C4-2B (cell line): ENCODE data around the gene CTNNA3.

Experiments
- ZFX ChIP-seq: fragments of 450-650 bp; IDR thresholded peaks from 2 replicates; pipeline ENCODE4 v1.6.1; 2017
- TF ChIP-seq, protein P1 (sequence below): fragments of 450-650 bp; conservative IDR thresholded peaks from 2 replicates; pipeline ENCODE4 v1.5.1; 2017; ENCODE audit warnings: mild to moderate bottlenecking

DNA sequence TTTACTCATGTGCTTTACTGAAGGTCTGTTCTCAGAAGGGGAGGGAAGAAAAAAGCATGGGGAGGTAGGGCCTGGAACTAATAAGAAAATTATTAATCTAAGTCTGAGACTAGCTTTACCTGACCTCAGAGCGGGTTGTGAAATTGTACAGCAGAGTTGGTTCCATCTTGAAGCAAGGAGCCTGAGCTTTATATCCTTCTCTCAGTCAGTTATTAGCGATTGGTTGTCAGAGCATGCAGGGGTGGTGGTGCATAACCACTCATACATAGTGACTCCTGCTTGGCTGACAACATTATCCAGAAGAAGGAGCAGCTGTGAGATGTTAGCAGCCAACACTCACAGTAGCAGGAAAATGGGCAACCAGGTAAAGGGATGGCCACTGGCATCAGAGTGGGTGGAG, 1746.5 kb downstream of the CTNNA3 start:
- TF ChIP-seq, protein P1, sequence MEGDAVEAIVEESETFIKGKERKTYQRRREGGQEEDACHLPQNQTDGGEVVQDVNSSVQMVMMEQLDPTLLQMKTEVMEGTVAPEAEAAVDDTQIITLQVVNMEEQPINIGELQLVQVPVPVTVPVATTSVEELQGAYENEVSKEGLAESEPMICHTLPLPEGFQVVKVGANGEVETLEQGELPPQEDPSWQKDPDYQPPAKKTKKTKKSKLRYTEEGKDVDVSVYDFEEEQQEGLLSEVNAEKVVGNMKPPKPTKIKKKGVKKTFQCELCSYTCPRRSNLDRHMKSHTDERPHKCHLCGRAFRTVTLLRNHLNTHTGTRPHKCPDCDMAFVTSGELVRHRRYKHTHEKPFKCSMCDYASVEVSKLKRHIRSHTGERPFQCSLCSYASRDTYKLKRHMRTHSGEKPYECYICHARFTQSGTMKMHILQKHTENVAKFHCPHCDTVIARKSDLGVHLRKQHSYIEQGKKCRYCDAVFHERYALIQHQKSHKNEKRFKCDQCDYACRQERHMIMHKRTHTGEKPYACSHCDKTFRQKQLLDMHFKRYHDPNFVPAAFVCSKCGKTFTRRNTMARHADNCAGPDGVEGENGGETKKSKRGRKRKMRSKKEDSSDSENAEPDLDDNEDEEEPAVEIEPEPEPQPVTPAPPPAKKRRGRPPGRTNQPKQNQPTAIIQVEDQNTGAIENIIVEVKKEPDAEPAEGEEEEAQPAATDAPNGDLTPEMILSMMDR, result no peak
- no peak for TF ChIP-seq ZFX
